Neural cell (in vitro differentiated cells): ENCODE measurements around the gene CLSTN3. TPM values are rescaled to one million over a fixed set of nuclear protein-coding genes. Genes with fewer than 3 reads are reported as not detected.
A peak's percentile ranks its signal among the peaks of the same experiment; 100 is the strongest.

ENCODE experiments used
- H2AFZ ChIP-seq: fragments of 200-600, 300-800 bp; sonication (generic), shearing (Covaris generic); 2 replicates; pipeline ENCODE4 v1.6.0; 2014; ENCODE audit warnings: low read depth, mild to moderate bottlenecking, antibody characterized with exemption, low read length, moderate library complexity
- H3F3A ChIP-seq: fragments of 200-600 bp; shearing (Covaris generic); 2 replicates; pipeline ENCODE4 v1.6.1; 2016; ENCODE audit warnings: mild to moderate bottlenecking, moderate library complexity, mixed read lengths, antibody characterized with exemption, low read length; ENCODE audit not compliant: insufficient read depth, poor library complexity, severe bottlenecking
- H3K27ac ChIP-seq: fragments of 200-600, 300-800 bp; sonication (generic), shearing (Covaris generic); 2 replicates; pipeline ENCODE4 v1.5.1; 2014; ENCODE audit warnings: mild to moderate bottlenecking, low read length, moderate library complexity
- H3K27me3 ChIP-seq: fragments of 300-800, 200-600 bp; sonication (generic), shearing (Covaris generic); 2 replicates; pipeline ENCODE4 v1.6.0; 2014; ENCODE audit warnings: mild to moderate bottlenecking, low read depth, low read length, moderate library complexity; ENCODE audit not compliant: insufficient read depth
- H3K36me3 ChIP-seq: fragments of 300-800, 200-600 bp; sonication (generic), shearing (Covaris generic); 2 replicates; pipeline ENCODE4 v1.5.1; 2014; ENCODE audit warnings: mild to moderate bottlenecking, antibody characterized with exemption, low read length, moderate library complexity; ENCODE audit not compliant: insufficient read depth
- H3K4me2 ChIP-seq: fragments of 300-800, 200-600 bp; sonication (generic), shearing (Covaris generic); 2 replicates; pipeline ENCODE4 v1.6.0; 2014; ENCODE audit warnings: mild to moderate bottlenecking, low read length
- H3K4me3 ChIP-seq: fragments of 300-800, 200-600 bp; sonication (generic), shearing (Covaris generic); 2 replicates; pipeline ENCODE4 v1.5.1; 2014; ENCODE audit warnings: mild to moderate bottlenecking, low read length, moderate library complexity
- H3K79me2 ChIP-seq: fragments of 200-600 bp; shearing (Covaris generic); replicated peaks from 2 replicates; pipeline ENCODE4 v1.6.0; 2014; ENCODE audit warnings: mild to moderate bottlenecking, low read length, moderate library complexity; ENCODE audit not compliant: insufficient read depth
- H3K9ac ChIP-seq: fragments of 300-800, 200-600 bp; sonication (generic), shearing (Covaris generic); 2 replicates; pipeline ENCODE4 v1.6.1; 2016; ENCODE audit warnings: mild to moderate bottlenecking, low read length, mixed read lengths
- H3K9me2 ChIP-seq: fragments of 200-600 bp; shearing (Covaris generic); 2 replicates; pipeline ENCODE4 v1.6.1; 2016; ENCODE audit warnings: mild to moderate bottlenecking, low read length, mixed read lengths; ENCODE audit not compliant: insufficient read depth
- H3K9me3 ChIP-seq: fragments of 200-600, 300-800 bp; sonication (generic), shearing (Covaris generic); 2 replicates; pipeline ENCODE4 v1.6.1; 2016; ENCODE audit warnings: mild to moderate bottlenecking, mixed run types, low read length, moderate library complexity, mixed read lengths
- H4K20me1 ChIP-seq: fragments of 200-600 bp; shearing (Covaris generic); 2 replicates; pipeline ENCODE4 v1.6.1; 2016; ENCODE audit warnings: mild to moderate bottlenecking, mixed run types; ENCODE audit not compliant: insufficient read depth
- EP300 ChIP-seq: fragments of 450-650 bp; conservative IDR thresholded peaks from 2 replicates; pipeline ENCODE4 v1.6.1; 2014; ENCODE audit warnings: antibody characterized with exemption, mild to moderate bottlenecking, moderate library complexity; ENCODE audit not compliant: poor library complexity, severe bottlenecking
- EZH2 ChIP-seq: fragments of 200-600, 300-800 bp; shearing (Covaris generic), sonication (generic); IDR thresholded peaks from 2 replicates; pipeline ENCODE4 v1.6.1; 2014; ENCODE audit warnings: antibody characterized with exemption, low read length, borderline replicate concordance, mild to moderate bottlenecking; ENCODE audit not compliant: insufficient read depth, poor library complexity, severe bottlenecking
- MXI1 ChIP-seq: fragments of 450-650 bp; conservative IDR thresholded peaks from 2 replicates; pipeline ENCODE4 v1.6.1; 2014; ENCODE audit warnings: antibody characterized with exemption, mild to moderate bottlenecking; ENCODE audit not compliant: poor library complexity, severe bottlenecking
- POLR2AphosphoS5 ChIP-seq: IDR thresholded peaks from 2 replicates; pipeline ENCODE4 v1.6.1; 2012
- SMC3 ChIP-seq: fragments of 450-650 bp; conservative IDR thresholded peaks from 2 replicates; pipeline ENCODE4 v1.6.1; 2014; ENCODE audit warnings: antibody characterized with exemption, mild to moderate bottlenecking, moderate library complexity; ENCODE audit not compliant: poor library complexity
- TAF1 ChIP-seq: IDR thresholded peaks from 2 replicates; pipeline ENCODE4 v1.6.1; 2012; ENCODE audit warnings: low read depth
- polyA plus RNA-seq: library from polyadenylated mRNA; depleted of rRNA; stranded (reverse); fragments of >200 nt; gene quantifications from 2 replicates; pipeline ENCODE4 v1.2.3, GENCODE V29; 2014
- TF ChIP-seq, protein P1 (sequence below): fragments of 450-650 bp; IDR thresholded peaks from 2 replicates; pipeline ENCODE4 v1.5.1; 2014; ENCODE audit warnings: antibody characterized with exemption, mild to moderate bottlenecking, moderate library complexity; ENCODE audit not compliant: poor library complexity, severe bottlenecking
- TF ChIP-seq, protein P2 (sequence below): IDR thresholded peaks from 2 replicates; pipeline ENCODE4 v1.6.1; 2012; ENCODE audit warnings: borderline replicate concordance

CLSTN3 gene
- polyA plus RNA-seq, 1 donor from 2014 or later, result 61.0 TPM

DNA sequence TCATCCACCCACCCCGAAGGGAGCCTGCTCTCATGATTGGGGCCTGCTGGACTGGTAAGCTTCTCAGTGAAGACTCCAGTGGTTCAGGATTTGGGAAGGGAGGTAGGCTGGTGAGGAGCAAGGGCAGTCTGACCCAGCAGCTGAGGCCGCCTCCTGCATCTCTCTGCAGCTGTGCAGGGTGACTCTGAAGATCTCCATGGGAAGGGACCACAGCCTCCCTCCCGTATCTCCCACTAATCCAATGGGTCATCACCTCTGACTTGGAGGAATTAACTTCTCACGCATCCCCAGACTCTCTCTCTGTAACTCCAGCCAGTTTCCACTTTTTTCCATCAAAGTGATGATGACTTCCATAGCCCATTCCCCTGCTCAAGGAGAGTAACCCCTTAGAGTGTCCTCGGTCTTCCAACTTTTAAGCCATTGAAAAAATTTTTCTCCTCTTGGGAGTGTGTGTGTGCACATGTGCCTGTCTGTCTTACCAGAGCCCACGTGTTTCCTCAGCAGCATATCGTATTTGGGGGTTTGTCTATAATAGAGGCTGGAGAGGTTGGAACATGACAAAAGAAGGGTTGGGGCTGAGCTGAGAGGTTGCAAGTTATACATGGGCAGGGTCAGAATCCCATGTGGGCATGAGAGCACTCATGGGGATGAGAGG lies 11.3 kb downstream of the CLSTN3 start:
- Histone ChIP-seq H4K20me1 (no peaks in the 10 kb centered on the region), H3K4me3 (no peak overlapping the region), H3K36me3 (peaks cover 23% of the 10 kb centered on the region), H3K27ac (no peak overlapping the region), H3K79me2 (no peaks in the 10 kb centered on the region), H3F3A (no peaks in the 10 kb centered on the region), H3K4me2 (no peak overlapping the region), H3K27me3 (no peaks in the 10 kb centered on the region), H3K9me2 (no peaks in the 10 kb centered on the region), H3K9ac (no peak overlapping the region), H3K9me3 (no peaks in the 10 kb centered on the region), H2AFZ (no peak overlapping the region)
- no peak for TF ChIP-seq SMC3
- no peak for TF ChIP-seq EP300

DNA sequence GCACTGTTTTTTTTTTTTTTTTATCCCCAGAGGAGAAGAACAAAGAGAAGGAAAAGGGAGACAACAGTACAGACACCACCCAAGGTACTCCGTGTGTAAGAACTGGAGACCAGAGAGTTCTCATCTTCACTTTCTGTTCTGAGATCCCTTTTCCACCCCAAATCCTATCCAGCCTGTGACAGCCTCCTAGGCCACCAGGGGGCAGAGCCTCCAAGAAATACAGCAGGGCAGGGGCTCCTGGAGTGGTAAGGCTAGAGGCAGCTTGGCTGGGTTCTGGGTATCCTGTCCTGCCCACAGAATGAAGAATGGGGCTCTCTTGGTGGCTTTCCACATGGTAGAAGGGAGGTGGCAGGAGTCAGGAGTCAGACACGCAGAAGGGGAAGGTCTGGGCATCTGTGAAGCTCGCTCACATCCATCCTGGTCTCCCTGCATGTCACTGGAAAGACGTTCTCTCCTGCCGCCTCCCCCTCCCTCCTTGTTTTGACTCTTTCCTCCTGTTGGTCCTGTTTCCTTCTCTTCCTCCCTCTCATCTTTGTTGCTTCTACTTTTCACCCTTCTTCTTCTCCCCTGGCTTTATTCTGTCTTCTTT lies 12.0 kb downstream of the CLSTN3 start:
- no peaks in the 10 kb centered on the region for H3F3A ChIP-seq
- no peaks in the 10 kb centered on the region for H4K20me1 ChIP-seq
- no peak for TF ChIP-seq EZH2
- peak; percentile 40 for TF ChIP-seq SMC3
- TF ChIP-seq, protein P1, sequence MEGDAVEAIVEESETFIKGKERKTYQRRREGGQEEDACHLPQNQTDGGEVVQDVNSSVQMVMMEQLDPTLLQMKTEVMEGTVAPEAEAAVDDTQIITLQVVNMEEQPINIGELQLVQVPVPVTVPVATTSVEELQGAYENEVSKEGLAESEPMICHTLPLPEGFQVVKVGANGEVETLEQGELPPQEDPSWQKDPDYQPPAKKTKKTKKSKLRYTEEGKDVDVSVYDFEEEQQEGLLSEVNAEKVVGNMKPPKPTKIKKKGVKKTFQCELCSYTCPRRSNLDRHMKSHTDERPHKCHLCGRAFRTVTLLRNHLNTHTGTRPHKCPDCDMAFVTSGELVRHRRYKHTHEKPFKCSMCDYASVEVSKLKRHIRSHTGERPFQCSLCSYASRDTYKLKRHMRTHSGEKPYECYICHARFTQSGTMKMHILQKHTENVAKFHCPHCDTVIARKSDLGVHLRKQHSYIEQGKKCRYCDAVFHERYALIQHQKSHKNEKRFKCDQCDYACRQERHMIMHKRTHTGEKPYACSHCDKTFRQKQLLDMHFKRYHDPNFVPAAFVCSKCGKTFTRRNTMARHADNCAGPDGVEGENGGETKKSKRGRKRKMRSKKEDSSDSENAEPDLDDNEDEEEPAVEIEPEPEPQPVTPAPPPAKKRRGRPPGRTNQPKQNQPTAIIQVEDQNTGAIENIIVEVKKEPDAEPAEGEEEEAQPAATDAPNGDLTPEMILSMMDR, result peak; percentile 53
- no peaks in the 10 kb centered on the region for H3K79me2 ChIP-seq
- no peaks in the 10 kb centered on the region for H3K27me3 ChIP-seq
- H3K9me3 ChIP-seq, result no peaks in the 10 kb centered on the region
- H3K9me2 ChIP-seq, result no peaks in the 10 kb centered on the region
- no peak overlapping the region for H3K4me3 ChIP-seq
- H3K36me3 ChIP-seq, result peaks cover 24% of the 10 kb centered on the region
- H3K4me2 ChIP-seq, result no peak overlapping the region
- no peak overlapping the region for H3K9ac ChIP-seq
- no peak overlapping the region for H2AFZ ChIP-seq
- no peak overlapping the region for H3K27ac ChIP-seq

DNA sequence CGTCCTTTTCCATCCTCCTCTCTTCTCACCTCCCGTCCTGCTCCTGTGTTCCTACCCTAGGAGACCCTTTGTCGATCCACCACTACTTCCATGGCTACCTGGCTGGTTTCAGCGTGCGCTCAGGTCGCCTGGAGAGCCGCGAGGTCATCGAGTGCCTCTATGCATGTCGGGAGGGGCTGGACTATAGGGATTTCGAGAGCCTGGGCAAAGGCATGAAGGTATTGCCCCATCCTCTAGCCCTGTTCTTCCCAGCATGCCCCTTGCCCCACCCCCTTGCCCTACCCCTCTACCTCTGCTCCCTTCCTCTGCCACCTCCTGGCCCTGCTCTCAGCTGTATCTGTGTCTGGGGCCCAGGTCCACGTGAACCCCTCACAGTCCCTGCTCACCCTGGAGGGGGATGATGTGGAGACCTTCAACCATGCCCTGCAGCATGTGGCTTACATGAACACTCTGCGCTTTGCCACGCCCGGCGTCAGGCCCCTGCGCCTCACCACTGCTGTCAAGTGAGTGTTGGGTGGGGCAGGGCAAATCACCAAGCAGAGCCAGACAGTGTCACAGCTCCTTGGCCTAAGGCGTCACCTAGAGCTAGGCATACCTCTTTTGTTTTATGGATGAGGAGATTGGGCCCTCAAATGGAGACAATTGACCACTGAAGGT lies 12.8 kb downstream of the CLSTN3 start:
- Histone ChIP-seq H3K79me2 (no peaks in the 10 kb centered on the region), H2AFZ (no peak overlapping the region), H3K27me3 (no peaks in the 10 kb centered on the region), H3K9ac (no peak overlapping the region), H3K27ac (no peak overlapping the region), H3K9me2 (no peaks in the 10 kb centered on the region), H3K9me3 (no peaks in the 10 kb centered on the region), H3K4me3 (no peak overlapping the region), H3K4me2 (no peak overlapping the region), H3F3A (no peaks in the 10 kb centered on the region), H4K20me1 (no peaks in the 10 kb centered on the region), H3K36me3 (peaks cover 22% of the 10 kb centered on the region)
- TF ChIP-seq POLR2AphosphoS5 (no peak), TAF1 (no peak), SMC3 (no peak), MXI1 (no peak)
- TF ChIP-seq, protein P2, sequence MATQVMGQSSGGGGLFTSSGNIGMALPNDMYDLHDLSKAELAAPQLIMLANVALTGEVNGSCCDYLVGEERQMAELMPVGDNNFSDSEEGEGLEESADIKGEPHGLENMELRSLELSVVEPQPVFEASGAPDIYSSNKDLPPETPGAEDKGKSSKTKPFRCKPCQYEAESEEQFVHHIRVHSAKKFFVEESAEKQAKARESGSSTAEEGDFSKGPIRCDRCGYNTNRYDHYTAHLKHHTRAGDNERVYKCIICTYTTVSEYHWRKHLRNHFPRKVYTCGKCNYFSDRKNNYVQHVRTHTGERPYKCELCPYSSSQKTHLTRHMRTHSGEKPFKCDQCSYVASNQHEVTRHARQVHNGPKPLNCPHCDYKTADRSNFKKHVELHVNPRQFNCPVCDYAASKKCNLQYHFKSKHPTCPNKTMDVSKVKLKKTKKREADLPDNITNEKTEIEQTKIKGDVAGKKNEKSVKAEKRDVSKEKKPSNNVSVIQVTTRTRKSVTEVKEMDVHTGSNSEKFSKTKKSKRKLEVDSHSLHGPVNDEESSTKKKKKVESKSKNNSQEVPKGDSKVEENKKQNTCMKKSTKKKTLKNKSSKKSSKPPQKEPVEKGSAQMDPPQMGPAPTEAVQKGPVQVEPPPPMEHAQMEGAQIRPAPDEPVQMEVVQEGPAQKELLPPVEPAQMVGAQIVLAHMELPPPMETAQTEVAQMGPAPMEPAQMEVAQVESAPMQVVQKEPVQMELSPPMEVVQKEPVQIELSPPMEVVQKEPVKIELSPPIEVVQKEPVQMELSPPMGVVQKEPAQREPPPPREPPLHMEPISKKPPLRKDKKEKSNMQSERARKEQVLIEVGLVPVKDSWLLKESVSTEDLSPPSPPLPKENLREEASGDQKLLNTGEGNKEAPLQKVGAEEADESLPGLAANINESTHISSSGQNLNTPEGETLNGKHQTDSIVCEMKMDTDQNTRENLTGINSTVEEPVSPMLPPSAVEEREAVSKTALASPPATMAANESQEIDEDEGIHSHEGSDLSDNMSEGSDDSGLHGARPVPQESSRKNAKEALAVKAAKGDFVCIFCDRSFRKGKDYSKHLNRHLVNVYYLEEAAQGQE, result no peak
